Activated CD4-positive, alpha-beta T cell treated with anti-CD3 and anti-CD28 coated beads for 36 hours (primary cell): ENCODE data around the gene FOXO1. TPM values are rescaled to one million over a fixed set of nuclear protein-coding genes. Genes with fewer than 3 reads are reported as not detected.

ENCODE experiments used
- ATAC-seq: fragments of 200-7000 bp; cut with Tn5 transposase; one replicate; pipeline ENCODE4 v1.10.0; 2021; ENCODE audit warnings: mild to moderate bottlenecking, moderate library complexity
- CTCF ChIA-PET: fragments of 350-600 bp; sonication (Branson Sonifier 250); formaldehyde crosslinking; loops from one replicate; lab custom pipeline; 2021; ENCODE audit warnings: antibody characterized with exemption; lab: Charles Lee
- POLR2A ChIA-PET: fragments of 350-600 bp; sonication (Branson Sonifier 250); formaldehyde crosslinking; loops from one replicate; lab custom pipeline; 2021; ENCODE audit warnings: antibody characterized with exemption, inconsistent platforms; lab: Charles Lee
- DNase-seq: peaks from one replicate; pipeline ENCODE4 v3.0.0-alpha.2; 2020
- H3K27ac Mint-ChIP-seq: one replicate; pipeline ENCODE4 v1.8.0; 2021; ENCODE audit warnings: mixed read lengths
- H3K27me3 Mint-ChIP-seq: one replicate; pipeline ENCODE4 v1.8.0; 2021; ENCODE audit warnings: mixed read lengths
- H3K36me3 Mint-ChIP-seq: one replicate; pipeline ENCODE4 v1.8.0; 2021; ENCODE audit warnings: low read depth, mixed read lengths
- H3K4me1 Mint-ChIP-seq: one replicate; pipeline ENCODE4 v1.8.0; 2021; ENCODE audit warnings: mixed read lengths
- H3K4me3 Mint-ChIP-seq: one replicate; pipeline ENCODE4 v1.8.0; 2021; ENCODE audit warnings: mild to moderate bottlenecking, moderate library complexity, mixed read lengths
- H3K9me3 Mint-ChIP-seq: one replicate; pipeline ENCODE4 v1.8.0; 2021; ENCODE audit warnings: low read depth, mixed read lengths
- intact Hi-C, 2 experiments: fragments of 100-400 bp; cut with DNase I in 1 of 2; cut with micrococcal nuclease in 1 of 2; formaldehyde crosslinking; loops; one replicate each; pipeline versions ENCODE4 v1.14.2 to v1.15.1; 2022 to 2024; cut with DNase I, micrococcal nuclease
- total RNA-seq, 2 experiments: library from RNA; stranded (reverse); gene quantifications; one replicate each; pipeline ENCODE4 v1.2.3, GENCODE V29; 2021

Gene FOXO1
- total RNA-seq, 2 experiments from 2014 or later = 37.5 to 42.5 TPM

DNA sequence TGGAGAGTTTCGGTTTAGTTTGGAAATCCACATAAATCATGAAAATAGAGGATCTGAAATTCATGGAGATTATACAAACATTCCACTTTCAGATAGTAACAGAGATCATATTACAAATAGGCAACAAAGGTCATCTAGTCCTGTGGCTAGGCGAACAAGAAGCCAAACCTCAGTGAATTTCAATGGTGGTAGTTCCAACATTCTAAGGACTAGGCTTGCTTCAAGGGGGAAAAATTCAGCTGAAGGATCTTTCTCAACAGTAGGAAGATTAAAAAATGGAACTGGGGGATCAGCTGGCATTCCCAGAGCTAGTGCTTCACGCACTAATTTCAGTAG lies 47.0 kb downstream of the FOXO1 start:
- Mint-ChIP-seq H3K27ac (peak overlapping the region; percentile 92), H3K4me1 (peaks cover 90% of the 10 kb centered on the region), H3K9me3 (no peaks in the 10 kb centered on the region), H3K36me3 (peaks cover 34% of the 10 kb centered on the region), H3K27me3 (no peaks in the 10 kb centered on the region), H3K4me3 (peak overlapping the region; percentile 41)
- intact Hi-C loops = loop anchor here (2.0 to 10.0 kb wide), 4 partner anchors 15 to 355 kb away; partner anchors contain the start of gene MRPS31 (in 1 of the 2)
- POLR2A ChIA-PET = interaction anchor here (1.1 kb wide), 1 partner anchor 23 kb away, joined by 3 read pairs; no protein-coding TSS in a partner anchor
- CTCF ChIA-PET = interaction anchor here (1.0 kb wide), 2 partner anchors 11 to 16 kb away, joined by 3 read pairs; no protein-coding TSS in a partner anchor
- ATAC-seq (no peak), DNase-seq (no peak)

DNA sequence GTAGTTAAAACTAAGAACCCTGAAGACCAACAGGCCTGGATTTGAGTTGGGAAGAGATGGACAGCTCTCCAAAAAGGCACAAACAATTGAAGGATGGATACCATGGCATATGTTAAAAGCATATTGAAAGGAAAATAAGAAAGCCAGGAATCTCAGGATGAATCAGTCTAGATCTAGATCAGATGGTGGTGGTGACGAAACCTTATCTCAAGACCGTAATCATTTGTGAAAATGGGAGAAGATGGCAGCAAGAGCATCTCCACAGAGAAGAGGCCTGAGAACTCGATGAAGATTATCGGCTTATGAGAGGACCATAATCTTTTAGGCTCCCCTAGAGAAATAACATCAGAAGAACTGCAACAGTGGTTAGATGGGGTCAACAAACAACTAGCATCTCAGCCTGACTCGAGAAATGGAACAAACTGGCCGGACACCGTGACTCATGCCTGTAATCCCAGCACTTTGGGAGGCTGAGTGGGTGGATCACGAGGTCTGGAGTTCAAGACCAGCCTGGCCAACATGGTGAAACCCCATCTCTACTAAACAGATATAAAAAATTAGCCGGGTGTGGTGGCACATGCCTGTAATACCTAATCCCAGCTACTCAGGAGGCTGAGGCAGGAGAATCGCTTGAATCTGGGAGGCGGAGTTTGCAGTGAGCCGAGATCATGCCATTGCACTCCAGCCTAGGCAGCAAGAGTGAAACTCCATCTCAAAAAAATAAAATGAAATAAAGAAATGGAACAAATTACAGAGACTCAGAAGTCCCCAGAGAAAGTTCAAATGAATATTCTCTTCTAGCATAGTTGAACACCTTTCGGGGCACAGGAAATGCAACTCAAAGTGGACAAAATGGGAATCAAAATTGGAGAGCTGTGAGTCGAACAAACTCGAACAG lies 47.6 kb downstream of the FOXO1 start:
- Mint-ChIP-seq H3K36me3 (peaks cover 31% of the 10 kb centered on the region), H3K9me3 (no peaks in the 10 kb centered on the region), H3K4me3 (peak overlapping the region; percentile 41), H3K27me3 (no peaks in the 10 kb centered on the region), H3K4me1 (peaks cover 90% of the 10 kb centered on the region), H3K27ac (peak overlapping the region; percentile 92)
- intact Hi-C loops = loop anchor here (2.0 to 10.0 kb wide), 4 partner anchors 16 to 356 kb away; partner anchors contain the start of gene MRPS31 (in 1 of the 2)
- POLR2A ChIA-PET = interaction anchor here (1.1 kb wide), 1 partner anchor 24 kb away, joined by 3 read pairs; no protein-coding TSS in a partner anchor
- CTCF ChIA-PET = interaction anchor here (1.0 kb wide), 1 partner anchor 16 kb away, joined by 3 read pairs; no protein-coding TSS in a partner anchor
- DNase-seq (peak; percentile 39), ATAC-seq (peak; percentile 27)

DNA sequence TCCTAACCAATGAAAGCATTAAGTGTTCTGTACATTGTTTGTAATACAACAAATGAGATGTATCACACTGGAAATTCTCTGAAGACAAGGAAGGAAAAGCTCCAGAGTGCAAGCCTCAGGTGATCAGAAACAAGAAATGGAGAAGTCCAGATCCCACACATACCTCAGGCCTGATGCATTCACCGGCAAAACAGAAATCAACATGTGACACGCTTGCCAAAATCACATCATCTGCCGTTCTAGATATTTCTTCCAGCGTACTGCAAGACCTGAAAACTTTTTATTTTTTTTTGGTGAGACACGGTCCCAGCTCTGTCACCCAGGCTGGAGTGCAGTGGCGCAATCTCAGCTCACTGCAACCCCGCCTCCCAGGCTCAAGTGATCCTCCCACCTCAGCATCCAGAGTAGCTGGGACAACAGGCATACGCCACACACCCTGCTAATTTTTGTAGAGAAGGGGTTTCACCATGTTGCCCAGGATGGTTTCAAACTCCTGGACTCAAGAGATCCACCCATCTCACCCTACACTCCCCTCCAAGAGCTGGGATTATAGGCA lies 48.6 kb downstream of the FOXO1 start:
- no peaks in the 10 kb centered on the region for H3K27me3 Mint-ChIP-seq
- H3K4me3 Mint-ChIP-seq = no peak overlapping the region
- H3K27ac Mint-ChIP-seq = peak overlapping the region; percentile 92
- no peaks in the 10 kb centered on the region for H3K9me3 Mint-ChIP-seq
- ChIA-PET POLR2A (no interaction called here), CTCF (no interaction called here)
- H3K4me1 Mint-ChIP-seq = peaks cover 92% of the 10 kb centered on the region
- no peak for ATAC-seq
- H3K36me3 Mint-ChIP-seq = peaks cover 33% of the 10 kb centered on the region
- intact Hi-C loops = loop anchor here (2.0 to 10.0 kb wide), 4 partner anchors 17 to 357 kb away; partner anchors contain the start of gene MRPS31 (in 1 of the 2)
- peak; percentile 35 for DNase-seq

DNA sequence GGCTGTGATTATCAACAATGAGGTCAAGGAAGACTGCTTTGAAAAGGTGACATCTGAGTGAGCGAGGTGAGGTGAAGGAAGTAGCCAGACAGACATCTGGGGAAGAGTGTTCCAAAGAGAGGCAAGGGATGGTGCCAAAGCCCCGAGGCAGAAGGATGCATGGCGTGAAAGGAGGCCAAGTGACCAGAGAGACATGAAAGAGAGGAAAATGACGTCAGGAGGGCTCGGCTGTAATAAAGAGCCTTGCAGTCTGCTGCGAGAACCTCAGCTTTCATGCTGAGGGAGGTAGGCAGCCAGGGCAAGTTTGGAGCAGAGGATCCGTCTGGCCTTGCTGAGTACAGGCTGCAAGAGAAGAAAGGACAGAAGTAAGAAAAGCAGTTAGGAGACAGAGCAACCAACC lies 50.8 kb downstream of the FOXO1 start:
- DNase-seq = no peak
- H3K27ac Mint-ChIP-seq = peak overlapping the region; percentile 64
- ATAC-seq = no peak
- ChIA-PET POLR2A (no interaction called here), CTCF (no interaction called here)
- intact Hi-C loops = loop anchor here (5.0 to 10.0 kb wide), 3 partner anchors 37 to 359 kb away; partner anchors contain the start of gene MRPS31 (in 1 of the 2)
- no peaks in the 10 kb centered on the region for H3K27me3 Mint-ChIP-seq
- no peaks in the 10 kb centered on the region for H3K9me3 Mint-ChIP-seq
- no peak overlapping the region for H3K4me3 Mint-ChIP-seq
- peaks cover 99% of the 10 kb centered on the region for H3K4me1 Mint-ChIP-seq
- H3K36me3 Mint-ChIP-seq = peaks cover 37% of the 10 kb centered on the region

DNA sequence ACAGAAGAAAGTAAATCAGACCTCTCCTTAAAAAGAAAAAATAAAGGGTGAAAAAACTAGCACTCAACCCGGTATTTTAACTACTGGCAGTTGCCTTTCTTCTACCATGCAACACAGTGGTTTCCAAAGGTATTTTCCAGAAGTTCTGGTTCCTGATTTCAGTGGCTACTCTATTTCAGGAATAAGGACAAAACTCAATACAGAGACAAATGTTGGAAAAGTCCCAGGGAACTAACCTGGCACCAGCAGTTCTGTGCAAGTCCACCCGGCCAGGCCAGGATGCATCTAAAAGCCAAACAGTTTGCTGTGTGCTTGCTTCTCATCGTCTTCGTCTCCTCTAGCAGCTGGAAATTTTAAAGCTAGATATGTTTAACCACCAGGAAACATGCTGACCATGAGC lies 52.5 kb downstream of the FOXO1 start:
- DNase-seq (no peak), ATAC-seq (no peak)
- H3K27me3 Mint-ChIP-seq = no peaks in the 10 kb centered on the region
- peaks cover 29% of the 10 kb centered on the region for H3K36me3 Mint-ChIP-seq
- peak overlapping the region; percentile 75 for H3K4me3 Mint-ChIP-seq
- CTCF ChIA-PET = interaction anchor here (0.5 to 1.9 kb wide), 3 partner anchors 29 to 587 kb away, joined by 3 to 4 read pairs (median 3); no protein-coding TSS in a partner anchor
- peaks cover 96% of the 10 kb centered on the region for H3K4me1 Mint-ChIP-seq
- POLR2A ChIA-PET = interaction anchor here (0.9 kb wide), 1 partner anchor 49 kb away, joined by 3 read pairs; no protein-coding TSS in a partner anchor
- H3K9me3 Mint-ChIP-seq = no peaks in the 10 kb centered on the region
- peak overlapping the region; percentile 99 for H3K27ac Mint-ChIP-seq
- intact Hi-C loops = loop anchor here (2.0 to 10.0 kb wide), 5 partner anchors 17 to 361 kb away; partner anchors contain the start of gene MRPS31 (in 1 of the 2)

DNA sequence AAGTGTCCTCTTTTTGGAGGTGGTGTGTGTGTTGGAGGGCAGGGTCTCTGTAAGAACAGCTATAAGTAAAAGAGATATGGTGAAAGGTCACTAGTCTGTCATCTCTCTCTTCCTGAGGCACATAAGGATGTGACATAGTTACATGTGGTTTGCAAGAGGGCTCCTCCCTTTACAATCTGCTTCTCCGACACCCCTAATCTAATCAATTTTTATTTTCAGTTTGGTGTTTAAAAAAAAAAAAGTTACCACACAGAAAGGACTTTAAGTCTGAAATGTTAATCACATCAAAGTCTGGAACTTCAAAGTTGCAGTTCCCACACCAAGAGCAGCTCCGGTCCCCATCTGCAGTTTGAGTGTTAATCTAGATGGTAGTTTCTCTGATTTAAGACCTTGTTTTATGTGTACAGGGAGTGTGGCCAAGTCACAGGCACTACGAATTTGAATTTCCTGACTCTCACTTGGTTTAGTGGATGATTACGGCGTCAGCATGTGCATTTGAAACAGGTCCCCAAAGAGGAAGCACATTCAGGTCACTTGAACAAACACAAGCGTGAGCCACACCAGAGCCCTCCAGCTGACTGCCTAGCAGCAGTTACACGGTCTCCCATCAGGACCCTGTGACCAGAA lies 53.1 kb downstream of the FOXO1 start:
- Mint-ChIP-seq H3K4me1 (peaks cover 95% of the 10 kb centered on the region), H3K36me3 (peaks cover 26% of the 10 kb centered on the region), H3K4me3 (peak overlapping the region; percentile 75), H3K9me3 (no peaks in the 10 kb centered on the region), H3K27me3 (no peaks in the 10 kb centered on the region), H3K27ac (peak overlapping the region; percentile 99)
- ATAC-seq (peak; percentile 86), DNase-seq (peak; percentile 71)
- ChIA-PET POLR2A (interaction anchor here (0.6 to 0.9 kb wide), 4 partner anchors 17 to 423 kb away, joined by 3 read pairs; no protein-coding TSS in a partner anchor), CTCF (interaction anchor here (0.5 to 1.9 kb wide), 5 partner anchors 29 to 586 kb away, joined by 3 to 4 read pairs (median 3); no protein-coding TSS in a partner anchor)
- intact Hi-C loops = loop anchor here (2.0 to 10.0 kb wide), 5 partner anchors 17 to 361 kb away; partner anchors contain the start of gene MRPS31 (in 1 of the 2)

DNA sequence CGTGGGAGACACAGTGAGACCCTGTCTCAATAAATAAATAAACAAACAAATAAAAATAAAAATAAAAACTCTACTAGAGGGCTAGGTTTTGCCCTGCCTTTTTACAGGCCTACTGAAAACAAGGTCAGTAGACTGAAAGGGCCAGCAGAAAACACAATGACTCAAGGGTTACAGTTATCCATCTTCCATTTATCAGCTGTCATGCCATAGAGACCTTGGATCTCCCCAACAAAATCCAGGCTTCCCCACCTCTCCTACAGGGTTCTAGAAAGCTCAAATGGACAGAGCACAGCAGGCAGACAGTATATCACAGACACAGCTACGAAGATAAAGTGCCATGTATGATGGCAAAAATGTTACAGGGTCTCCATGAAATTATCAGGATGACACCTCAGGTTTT lies 54.4 kb downstream of the FOXO1 start:
- H3K4me3 Mint-ChIP-seq = no peak overlapping the region
- peaks cover 2% of the 10 kb centered on the region for H3K9me3 Mint-ChIP-seq
- H3K36me3 Mint-ChIP-seq = peaks cover 32% of the 10 kb centered on the region
- H3K27ac Mint-ChIP-seq = peak overlapping the region; percentile 99
- DNase-seq (no peak), ATAC-seq (no peak)
- H3K4me1 Mint-ChIP-seq = peaks cover 93% of the 10 kb centered on the region
- intact Hi-C loops = loop anchor here (2.0 to 10.0 kb wide), 5 partner anchors 15 to 363 kb away; partner anchors contain the start of gene MRPS31 (in 1 of the 2)
- ChIA-PET POLR2A (no interaction called here), CTCF (interaction anchor here (0.6 to 1.9 kb wide), 5 partner anchors 10 to 41 kb away, joined by 3 to 4 read pairs (median 3); no protein-coding TSS in a partner anchor)
- H3K27me3 Mint-ChIP-seq = no peaks in the 10 kb centered on the region

DNA sequence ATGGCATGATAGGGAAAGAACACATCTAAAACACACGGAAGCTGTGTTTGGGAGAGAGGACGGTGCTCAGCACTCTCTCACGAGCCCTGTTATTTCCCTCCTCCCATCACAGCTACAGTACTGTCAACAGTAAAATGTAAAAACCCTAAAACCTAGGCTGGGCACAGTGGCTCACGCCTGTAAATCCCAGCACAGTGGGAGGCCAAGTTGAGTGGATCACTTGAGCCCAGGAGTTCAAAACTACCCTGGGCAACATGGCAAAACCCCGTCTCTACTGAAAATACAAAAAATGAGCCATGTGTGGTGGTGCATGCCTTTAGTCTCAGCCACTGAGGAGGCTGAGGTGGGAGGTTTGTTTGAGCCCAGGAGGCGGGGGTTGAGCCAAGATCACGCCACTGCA lies 54.8 kb downstream of the FOXO1 start:
- Mint-ChIP-seq H3K27ac (peak overlapping the region; percentile 90), H3K27me3 (no peaks in the 10 kb centered on the region), H3K4me3 (peak overlapping the region; percentile 30), H3K9me3 (peaks cover 2% of the 10 kb centered on the region), H3K36me3 (peaks cover 36% of the 10 kb centered on the region), H3K4me1 (peaks cover 93% of the 10 kb centered on the region)
- intact Hi-C loops = loop anchor here (2.0 to 10.0 kb wide), 5 partner anchors 15 to 363 kb away; partner anchors contain the start of gene MRPS31 (in 1 of the 2)
- POLR2A ChIA-PET = no interaction called here
- ATAC-seq (no peak), DNase-seq (no peak)
- CTCF ChIA-PET = interaction anchor here (0.6 to 1.1 kb wide), 2 partner anchors 10 to 30 kb away, joined by 3 read pairs; no protein-coding TSS in a partner anchor

DNA sequence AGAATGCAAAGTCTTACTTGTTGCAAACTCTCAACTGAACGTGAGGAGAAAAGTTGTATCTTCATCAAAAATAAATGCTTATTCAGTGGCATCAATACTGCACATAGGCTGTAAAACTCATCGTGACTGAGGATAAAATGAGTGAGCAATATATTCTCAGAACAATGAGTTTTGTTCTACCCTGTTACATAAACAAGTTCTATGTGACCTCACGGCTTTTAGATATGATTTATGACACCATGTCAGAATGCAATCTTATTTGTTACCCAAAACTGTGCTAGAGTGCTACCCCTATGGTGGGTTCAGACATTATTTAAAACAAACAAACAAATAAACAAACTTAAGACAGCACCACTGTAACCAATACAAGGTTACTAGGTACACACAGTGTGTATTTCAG lies 55.4 kb downstream of the FOXO1 start:
- intact Hi-C loops = loop anchor here in 1 of 2 experiments (10.0 kb wide), 2 partner anchors 164 to 364 kb away; partner anchors contain the start of gene MRPS31
- Mint-ChIP-seq H3K9me3 (peaks cover 2% of the 10 kb centered on the region), H3K4me1 (peaks cover 93% of the 10 kb centered on the region), H3K4me3 (no peak overlapping the region), H3K27me3 (no peaks in the 10 kb centered on the region), H3K36me3 (peaks cover 36% of the 10 kb centered on the region), H3K27ac (peak overlapping the region; percentile 90)
- DNase-seq = no peak
- CTCF ChIA-PET = no interaction called here
- ATAC-seq = peak; percentile 16
- POLR2A ChIA-PET = no interaction called here

DNA sequence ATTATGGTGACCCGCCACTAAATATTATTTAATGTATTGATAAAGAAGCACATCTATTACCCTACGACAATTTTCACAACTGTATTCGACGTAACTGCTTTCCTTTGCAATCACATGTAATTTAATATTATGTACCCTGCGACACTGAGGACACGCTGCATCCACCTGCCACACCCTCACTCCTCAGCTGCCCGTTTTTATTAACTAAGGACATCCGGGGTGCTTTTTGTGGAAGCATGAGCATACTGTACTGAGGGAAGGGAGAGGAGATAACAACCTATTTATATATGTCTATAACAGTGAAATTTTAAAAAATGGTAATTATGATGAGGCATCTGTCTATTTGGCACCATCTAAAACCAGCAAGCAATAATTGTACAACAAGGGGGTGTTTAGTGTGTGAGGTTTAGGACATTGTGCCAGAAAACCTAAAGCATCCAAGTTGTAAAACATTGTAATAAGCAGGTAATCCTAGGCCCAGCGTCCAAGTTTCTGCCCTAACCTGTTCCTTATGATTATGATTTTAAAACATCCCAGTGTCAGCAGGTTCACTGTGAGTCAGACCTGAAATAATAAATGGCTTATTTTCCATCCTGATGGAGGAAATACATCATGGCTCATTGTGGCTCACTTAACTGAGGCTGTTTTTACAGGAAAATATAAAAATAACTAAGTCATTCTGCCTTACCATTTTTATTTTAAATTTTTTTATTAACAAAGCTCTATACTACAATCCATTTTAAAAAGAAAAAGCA lies 56.3 kb downstream of the FOXO1 start:
- intact Hi-C loops = loop anchor here in 1 of 2 experiments (10.0 kb wide), 2 partner anchors 165 to 365 kb away; partner anchors contain the start of gene MRPS31
- H3K4me1 Mint-ChIP-seq = peaks cover 93% of the 10 kb centered on the region
- ChIA-PET CTCF (interaction anchor here (1.3 kb wide), 1 partner anchor 70 kb away, joined by 3 read pairs; no protein-coding TSS in a partner anchor), POLR2A (no interaction called here)
- peaks cover 34% of the 10 kb centered on the region for H3K36me3 Mint-ChIP-seq
- peaks cover 2% of the 10 kb centered on the region for H3K9me3 Mint-ChIP-seq
- no peak for DNase-seq
- H3K27me3 Mint-ChIP-seq = no peaks in the 10 kb centered on the region
- H3K27ac Mint-ChIP-seq = peak overlapping the region; percentile 32
- H3K4me3 Mint-ChIP-seq = no peak overlapping the region
- no peak for ATAC-seq
